GM23338 (cell line): ENCODE results near the gene PRMT7. TPM values are rescaled to one million over a fixed set of nuclear protein-coding genes. Genes with fewer than 3 reads are reported as not detected.
A peak's percentile ranks its signal among the peaks of the same experiment; 100 is the strongest.

ENCODE experiments used
- ATAC-seq: fragments of 200-7000 bp; cut with Tn5 transposase; 3 replicates; pipeline ENCODE4 v1.9.1; 2020
- DNase-seq: peaks from one replicate; pipeline ENCODE4 v3.0.0-alpha.2; 2015; ENCODE audit warnings: low spot score
- H2AFZ ChIP-seq: fragments of 200-600 bp; sonication (generic); 2 replicates; pipeline ENCODE4 v1.8.0; 2016; ENCODE audit warnings: antibody characterized with exemption, mild to moderate bottlenecking, moderate library complexity
- H3F3A ChIP-seq: fragments of 200-600 bp; sonication (generic); replicated peaks from 2 replicates; pipeline ENCODE4 v1.8.0; 2017; ENCODE audit warnings: antibody characterized with exemption, mixed run types, low read depth
- H3K27ac ChIP-seq: fragments of 200-600 bp; sonication (generic); 2 replicates; pipeline ENCODE4 v1.6.1; 2016; ENCODE audit warnings: low read depth
- H3K27me3 ChIP-seq: fragments of 200-600 bp; sonication (generic); 2 replicates; pipeline ENCODE4 v1.8.0; 2016; ENCODE audit warnings: mild to moderate bottlenecking, mixed run types, moderate library complexity; ENCODE audit not compliant: insufficient read depth
- H3K36me3 ChIP-seq: fragments of 200-600 bp; sonication (generic); 2 replicates; pipeline ENCODE4 v1.8.0; 2016; ENCODE audit warnings: mild to moderate bottlenecking; ENCODE audit not compliant: insufficient read depth
- H3K4me1 ChIP-seq: fragments of 200-600 bp; sonication (generic); 2 replicates; pipeline ENCODE4 v1.8.0; 2016; ENCODE audit warnings: mild to moderate bottlenecking, moderate library complexity; ENCODE audit not compliant: insufficient read depth
- H3K4me2 ChIP-seq: fragments of 200-600 bp; sonication (generic); 2 replicates; pipeline ENCODE4 v1.7.1; 2017; ENCODE audit warnings: mixed run types
- H3K4me3 ChIP-seq: fragments of 200-600 bp; sonication (generic); 2 replicates; pipeline ENCODE4 v1.6.1; 2016; ENCODE audit warnings: mixed run types
- H3K79me2 ChIP-seq: fragments of 200-600 bp; sonication (generic); replicated peaks from 2 replicates; pipeline ENCODE4 v1.8.0; 2017; ENCODE audit warnings: mild to moderate bottlenecking; ENCODE audit not compliant: insufficient read depth
- H3K9me2 ChIP-seq: fragments of 200-600 bp; sonication (generic); 2 replicates; pipeline ENCODE4 v1.8.0; 2017; ENCODE audit not compliant: insufficient read depth
- H4K20me1 ChIP-seq: fragments of 200-600 bp; sonication (generic); replicated peaks from 2 replicates; pipeline ENCODE4 v1.8.0; 2017; ENCODE audit warnings: mild to moderate bottlenecking; ENCODE audit not compliant: insufficient read depth
- H3K27ac Mint-ChIP-seq: 2 replicates; pipeline ENCODE4 v1.8.0; 2020; ENCODE audit warnings: inconsistent platforms, mild to moderate bottlenecking, moderate library complexity, mixed read lengths
- H3K27me3 Mint-ChIP-seq: 3 replicates; pipeline ENCODE4 v1.8.0; 2022; ENCODE audit warnings: low read depth, mild to moderate bottlenecking, moderate library complexity, mixed read lengths, inconsistent platforms; ENCODE audit not compliant: insufficient read depth, poor library complexity
- H3K36me3 Mint-ChIP-seq: 3 replicates; pipeline ENCODE4 v1.8.0; 2021; ENCODE audit warnings: low read depth, mild to moderate bottlenecking, inconsistent platforms, moderate library complexity, mixed read lengths
- H3K4me1 Mint-ChIP-seq: 3 replicates; pipeline ENCODE4 v1.8.0; 2020; ENCODE audit warnings: mild to moderate bottlenecking, inconsistent platforms, mixed read lengths
- H3K4me3 Mint-ChIP-seq: 3 replicates; pipeline ENCODE4 v1.8.0; 2021; ENCODE audit warnings: moderate library complexity, mild to moderate bottlenecking, inconsistent platforms, mixed read lengths
- H3K9me3 Mint-ChIP-seq: 3 replicates; pipeline ENCODE4 v1.8.0; 2020; ENCODE audit warnings: moderate library complexity, mild to moderate bottlenecking, inconsistent platforms, mixed read lengths
- CREB1 ChIP-seq: fragments of 250-450 bp; sonication (Bioruptor Pico); IDR thresholded peaks from 2 replicates; pipeline ENCODE4 v1.5.0; 2020; ENCODE audit warnings: low read depth, mild to moderate bottlenecking, moderate library complexity
- EZH2 ChIP-seq: fragments of 200-600 bp; sonication (generic); IDR thresholded peaks from one replicate; pipeline ENCODE4 v1.8.0; 2017; ENCODE audit warnings: antibody characterized with exemption, mild to moderate bottlenecking, low read depth; ENCODE audit not compliant: unreplicated experiment
- EZH2phosphoT487 ChIP-seq: fragments of 200-600 bp; sonication (generic); IDR thresholded peaks from one replicate; pipeline ENCODE4 v1.8.1; 2018; ENCODE audit warnings: antibody characterized with exemption; ENCODE audit not compliant: unreplicated experiment
- NANOG ChIP-seq: IDR thresholded peaks from 2 replicates; pipeline ENCODE4 v1.6.1; 2016; ENCODE audit warnings: antibody characterized with exemption, borderline replicate concordance
- POLR2AphosphoS5 ChIP-seq: IDR thresholded peaks from 2 replicates; pipeline ENCODE4 v1.6.1; 2016; ENCODE audit warnings: antibody characterized with exemption, low read depth
- ZNF331 ChIP-seq: fragments of 250-450 bp; sonication (Bioruptor Pico); IDR thresholded peaks from 2 replicates; pipeline ENCODE4 v1.5.0; 2020; ENCODE audit warnings: low read depth, mild to moderate bottlenecking, moderate library complexity
- polyA plus RNA-seq: library from polyadenylated mRNA; unstranded; fragments of >200 nt; fragmentation: Nextera tagmentation; extraction: Ambion mirVana; gene quantifications from 2 replicates; pipeline ENCODE4 v1.2.1, GENCODE V29; 2016
- total RNA-seq: library from RNA; depleted of rRNA; stranded (reverse); fragments of >200 nt; shearing (Covaris generic); gene quantifications from 2 replicates; pipeline ENCODE4 v1.2.3, GENCODE V29; 2014
- TF ChIP-seq, protein P1 (sequence below), 2 experiments: fragments of 200-600 bp in 1 of 2; sonication (generic) in 1 of 2; conservative IDR thresholded peaks; 2 replicates each; pipeline versions ENCODE4 v1.5.1 to v1.6.1; 2016 to 2017; ENCODE audit warnings: antibody characterized with exemption in 2 of 2, low read depth in 2 of 2, mild to moderate bottlenecking in 2 of 2, moderate library complexity in 1 of 2
- TF ChIP-seq, protein P2 (sequence below): fragments of 250-450 bp; sonication (Bioruptor Pico); IDR thresholded peaks from 2 replicates; pipeline ENCODE4 v1.5.0; 2020; ENCODE audit warnings: mild to moderate bottlenecking, moderate library complexity

PRMT7 gene
- total and polyA plus RNA-seq, 2 experiments from 2014 or later, result 20.2 to 65.3 TPM

DNA sequence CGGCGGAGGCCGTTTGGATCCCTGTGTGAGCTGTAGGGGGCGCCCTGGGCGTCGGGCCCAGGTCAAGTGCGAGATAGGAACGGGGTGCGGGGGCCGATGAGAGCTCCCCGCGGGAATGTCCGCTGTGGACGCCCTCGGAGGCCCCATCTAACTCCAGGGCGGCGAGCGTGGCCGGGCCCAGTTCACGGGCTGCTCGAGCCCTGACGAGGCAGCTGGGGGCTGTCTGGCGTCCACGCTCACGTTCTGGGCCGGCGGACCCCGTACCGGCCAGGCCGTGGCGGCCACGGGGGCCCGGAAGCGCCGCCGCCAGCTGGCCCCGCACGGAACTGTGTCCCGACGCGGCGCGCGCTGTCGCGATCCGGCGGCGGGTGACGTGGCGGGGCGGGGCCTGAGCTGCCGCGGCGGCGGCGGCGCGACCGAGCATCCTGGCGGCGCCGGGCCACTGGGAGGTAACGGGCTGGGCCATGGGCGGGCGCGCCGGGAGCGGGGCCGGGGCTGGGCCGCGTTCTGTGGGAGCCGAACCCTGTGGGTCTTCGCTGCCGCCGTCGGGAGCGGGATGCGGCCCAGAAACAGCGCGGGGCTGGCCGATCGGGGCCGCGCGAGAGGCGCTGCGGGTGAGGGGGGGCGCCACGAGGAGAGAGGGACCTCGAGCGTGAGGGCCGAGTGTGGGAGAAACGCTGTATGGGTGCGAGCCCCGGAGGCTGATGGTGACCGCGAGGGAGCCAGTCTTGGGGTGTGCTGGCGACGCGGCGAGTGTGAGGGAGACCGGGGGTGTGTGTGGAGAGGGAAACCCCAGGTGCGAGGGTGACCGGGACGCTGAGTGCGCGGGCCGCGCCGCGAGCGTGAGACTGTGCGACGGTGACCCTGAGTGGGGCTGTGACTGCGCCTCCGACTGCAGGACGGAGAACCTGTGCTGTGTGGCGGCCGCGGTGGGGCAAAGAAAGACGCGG is 46.4 kb upstream of the PRMT7 start, which contains the start of gene SLC7A6:
SLC7A6 (plus strand) TSS at position 399 of the 950 bp plus-strand sequence. CDS start 10,201 bp downstream, outside the sequence.
- H3K4me1 Mint-ChIP-seq, result peaks cover 27% of the 10 kb centered on the region
- H3K4me2 ChIP-seq, result peak within 1 kb of the TSS; percentile 83
- DNase-seq, result peak; percentile 81
- H3K36me3 ChIP-seq, result no peaks in the 10 kb centered on the region
- peaks cover under 1% of the 10 kb centered on the region for H4K20me1 ChIP-seq
- H3K27me3 ChIP-seq, result peaks cover 8% of the 10 kb centered on the region; the same call in 1 of the 2 replicates
- H3K79me2 ChIP-seq, result peaks cover 38% of the 10 kb centered on the region
- H3K27me3 Mint-ChIP-seq, result peaks cover 29% of the 10 kb centered on the region
- H3K9me3 Mint-ChIP-seq, result no peaks in the 10 kb centered on the region; the same call in 2 of the 3 replicates
- H3F3A ChIP-seq, result peaks cover 12% of the 10 kb centered on the region
- peak within 1 kb of the TSS; percentile 78; the same call in 1 of the 2 replicates for H3K27ac Mint-ChIP-seq
- peak; percentile 70 for ATAC-seq
- no peaks in the 10 kb centered on the region; the same call in 2 of the 3 replicates for H3K36me3 Mint-ChIP-seq
- peak within 1 kb of the TSS; percentile 81 for H3K4me3 ChIP-seq
- no peaks in the 10 kb centered on the region for H3K9me2 ChIP-seq
- peak within 1 kb of the TSS; percentile 97 for H2AFZ ChIP-seq
- peak within 1 kb of the TSS; percentile 92 for H3K4me3 Mint-ChIP-seq
- TF ChIP-seq CREB1, result peak; percentile 66; the same call in 1 of the 2 replicates
- no peak; the same call in none of the 2 replicates for TF ChIP-seq POLR2AphosphoS5
- TF ChIP-seq EZH2phosphoT487, result no peak
- TF ChIP-seq, protein P1, sequence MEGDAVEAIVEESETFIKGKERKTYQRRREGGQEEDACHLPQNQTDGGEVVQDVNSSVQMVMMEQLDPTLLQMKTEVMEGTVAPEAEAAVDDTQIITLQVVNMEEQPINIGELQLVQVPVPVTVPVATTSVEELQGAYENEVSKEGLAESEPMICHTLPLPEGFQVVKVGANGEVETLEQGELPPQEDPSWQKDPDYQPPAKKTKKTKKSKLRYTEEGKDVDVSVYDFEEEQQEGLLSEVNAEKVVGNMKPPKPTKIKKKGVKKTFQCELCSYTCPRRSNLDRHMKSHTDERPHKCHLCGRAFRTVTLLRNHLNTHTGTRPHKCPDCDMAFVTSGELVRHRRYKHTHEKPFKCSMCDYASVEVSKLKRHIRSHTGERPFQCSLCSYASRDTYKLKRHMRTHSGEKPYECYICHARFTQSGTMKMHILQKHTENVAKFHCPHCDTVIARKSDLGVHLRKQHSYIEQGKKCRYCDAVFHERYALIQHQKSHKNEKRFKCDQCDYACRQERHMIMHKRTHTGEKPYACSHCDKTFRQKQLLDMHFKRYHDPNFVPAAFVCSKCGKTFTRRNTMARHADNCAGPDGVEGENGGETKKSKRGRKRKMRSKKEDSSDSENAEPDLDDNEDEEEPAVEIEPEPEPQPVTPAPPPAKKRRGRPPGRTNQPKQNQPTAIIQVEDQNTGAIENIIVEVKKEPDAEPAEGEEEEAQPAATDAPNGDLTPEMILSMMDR (conservative IDR thresholded peaks at IDR 0.05; ENCODE audit: low read depth in 2 of 2), result peak in 1 of 2 experiments; percentile 73; a peak in 2 of 4 replicates
- TF ChIP-seq, protein P2, sequence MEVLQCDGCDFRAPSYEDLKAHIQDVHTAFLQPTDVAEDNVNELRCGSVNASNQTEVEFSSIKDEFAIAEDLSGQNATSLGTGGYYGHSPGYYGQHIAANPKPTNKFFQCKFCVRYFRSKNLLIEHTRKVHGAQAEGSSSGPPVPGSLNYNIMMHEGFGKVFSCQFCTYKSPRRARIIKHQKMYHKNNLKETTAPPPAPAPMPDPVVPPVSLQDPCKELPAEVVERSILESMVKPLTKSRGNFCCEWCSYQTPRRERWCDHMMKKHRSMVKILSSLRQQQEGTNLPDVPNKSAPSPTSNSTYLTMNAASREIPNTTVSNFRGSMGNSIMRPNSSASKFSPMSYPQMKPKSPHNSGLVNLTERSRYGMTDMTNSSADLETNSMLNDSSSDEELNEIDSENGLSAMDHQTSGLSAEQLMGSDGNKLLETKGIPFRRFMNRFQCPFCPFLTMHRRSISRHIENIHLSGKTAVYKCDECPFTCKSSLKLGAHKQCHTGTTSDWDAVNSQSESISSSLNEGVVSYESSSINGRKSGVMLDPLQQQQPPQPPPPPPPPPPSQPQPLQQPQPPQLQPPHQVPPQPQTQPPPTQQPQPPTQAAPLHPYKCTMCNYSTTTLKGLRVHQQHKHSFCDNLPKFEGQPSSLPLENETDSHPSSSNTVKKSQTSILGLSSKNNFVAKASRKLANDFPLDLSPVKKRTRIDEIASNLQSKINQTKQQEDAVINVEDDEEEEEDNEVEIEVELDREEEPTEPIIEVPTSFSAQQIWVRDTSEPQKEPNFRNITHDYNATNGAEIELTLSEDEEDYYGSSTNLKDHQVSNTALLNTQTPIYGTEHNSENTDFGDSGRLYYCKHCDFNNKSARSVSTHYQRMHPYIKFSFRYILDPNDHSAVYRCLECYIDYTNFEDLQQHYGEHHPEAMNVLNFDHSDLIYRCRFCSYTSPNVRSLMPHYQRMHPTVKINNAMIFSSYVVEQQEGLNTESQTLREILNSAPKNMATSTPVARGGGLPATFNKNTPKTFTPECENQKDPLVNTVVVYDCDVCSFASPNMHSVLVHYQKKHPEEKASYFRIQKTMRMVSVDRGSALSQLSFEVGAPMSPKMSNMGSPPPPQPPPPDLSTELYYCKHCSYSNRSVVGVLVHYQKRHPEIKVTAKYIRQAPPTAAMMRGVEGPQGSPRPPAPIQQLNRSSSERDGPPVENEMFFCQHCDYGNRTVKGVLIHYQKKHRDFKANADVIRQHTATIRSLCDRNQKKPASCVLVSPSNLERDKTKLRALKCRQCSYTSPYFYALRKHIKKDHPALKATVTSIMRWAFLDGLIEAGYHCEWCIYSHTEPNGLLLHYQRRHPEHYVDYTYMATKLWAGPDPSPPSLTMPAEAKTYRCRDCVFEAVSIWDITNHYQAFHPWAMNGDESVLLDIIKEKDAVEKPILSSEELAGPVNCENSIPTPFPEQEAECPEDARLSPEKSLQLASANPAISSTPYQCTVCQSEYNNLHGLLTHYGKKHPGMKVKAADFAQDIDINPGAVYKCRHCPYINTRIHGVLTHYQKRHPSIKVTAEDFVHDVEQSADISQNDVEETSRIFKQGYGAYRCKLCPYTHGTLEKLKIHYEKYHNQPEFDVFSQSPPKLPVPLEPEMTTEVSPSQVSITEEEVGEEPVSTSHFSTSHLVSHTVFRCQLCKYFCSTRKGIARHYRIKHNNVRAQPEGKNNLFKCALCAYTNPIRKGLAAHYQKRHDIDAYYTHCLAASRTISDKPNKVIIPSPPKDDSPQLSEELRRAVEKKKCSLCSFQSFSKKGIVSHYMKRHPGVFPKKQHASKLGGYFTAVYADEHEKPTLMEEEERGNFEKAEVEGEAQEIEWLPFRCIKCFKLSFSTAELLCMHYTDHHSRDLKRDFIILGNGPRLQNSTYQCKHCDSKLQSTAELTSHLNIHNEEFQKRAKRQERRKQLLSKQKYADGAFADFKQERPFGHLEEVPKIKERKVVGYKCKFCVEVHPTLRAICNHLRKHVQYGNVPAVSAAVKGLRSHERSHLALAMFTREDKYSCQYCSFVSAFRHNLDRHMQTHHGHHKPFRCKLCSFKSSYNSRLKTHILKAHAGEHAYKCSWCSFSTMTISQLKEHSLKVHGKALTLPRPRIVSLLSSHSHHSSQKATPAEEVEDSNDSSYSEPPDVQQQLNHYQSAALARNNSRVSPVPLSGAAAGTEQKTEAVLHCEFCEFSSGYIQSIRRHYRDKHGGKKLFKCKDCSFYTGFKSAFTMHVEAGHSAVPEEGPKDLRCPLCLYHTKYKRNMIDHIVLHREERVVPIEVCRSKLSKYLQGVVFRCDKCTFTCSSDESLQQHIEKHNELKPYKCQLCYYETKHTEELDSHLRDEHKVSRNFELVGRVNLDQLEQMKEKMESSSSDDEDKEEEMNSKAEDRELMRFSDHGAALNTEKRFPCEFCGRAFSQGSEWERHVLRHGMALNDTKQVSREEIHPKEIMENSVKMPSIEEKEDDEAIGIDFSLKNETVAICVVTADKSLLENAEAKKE (CRISPR knock-in tag), result no peak
- no peak for TF ChIP-seq NANOG
- no peak for TF ChIP-seq EZH2
- no peak for TF ChIP-seq ZNF331
- H3K4me1 ChIP-seq, result peaks cover 20% of the 10 kb centered on the region
- no peak within 1 kb of the TSS for H3K27ac ChIP-seq
